HG03139 (cell line): Measurements from ENCODE around the gene MAP3K10.

Experiments
- ATAC-seq: cut with Tn5 transposase; IDR thresholded peaks from one replicate; pipeline ENCODE4 v1.9.1; 2021; ENCODE audit not compliant: unreplicated experiment

MAP3K10 gene

DNA sequence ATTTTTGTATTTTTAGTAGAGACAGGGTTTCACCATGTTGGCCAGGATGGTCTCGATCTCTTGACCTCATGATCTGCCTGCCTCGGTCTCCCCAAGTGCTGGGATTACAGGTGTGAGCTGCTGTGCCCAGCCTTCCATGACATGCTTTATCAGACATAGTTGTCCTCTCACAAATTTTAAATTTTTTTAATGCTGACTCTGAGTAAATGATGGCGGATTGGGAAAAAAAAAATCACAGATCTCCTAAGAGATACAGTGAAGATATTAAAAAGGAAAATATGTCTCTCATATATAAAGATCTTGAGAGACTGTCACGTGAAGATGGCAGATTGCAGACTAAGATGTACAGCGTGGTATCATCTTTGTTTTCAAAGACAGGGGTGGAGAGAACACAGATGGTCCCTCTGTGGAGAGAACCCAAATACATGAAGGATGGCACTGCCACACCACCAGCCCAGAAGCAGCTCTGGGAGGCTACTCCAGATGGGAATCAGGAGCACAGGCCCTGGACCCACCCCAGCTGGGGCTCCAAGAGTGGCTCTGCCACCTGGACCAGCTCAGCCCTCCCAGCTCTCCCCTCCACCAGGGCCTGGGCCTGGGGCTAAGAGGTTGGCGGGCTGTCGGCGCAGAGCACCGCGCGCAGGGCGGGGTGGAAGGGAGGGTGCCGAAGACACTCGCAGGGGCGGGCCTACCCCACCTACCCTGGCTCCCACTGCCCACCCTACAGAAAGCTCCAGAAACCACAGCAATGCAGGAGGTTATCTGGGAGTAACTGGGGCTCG lies 55.3 kb downstream of the MAP3K10 start:
- no peak for ATAC-seq

GRCh38 chr19:40247178-40247577 lies 56.0 kb downstream of the MAP3K10 start:
- no peak for ATAC-seq

DNA sequence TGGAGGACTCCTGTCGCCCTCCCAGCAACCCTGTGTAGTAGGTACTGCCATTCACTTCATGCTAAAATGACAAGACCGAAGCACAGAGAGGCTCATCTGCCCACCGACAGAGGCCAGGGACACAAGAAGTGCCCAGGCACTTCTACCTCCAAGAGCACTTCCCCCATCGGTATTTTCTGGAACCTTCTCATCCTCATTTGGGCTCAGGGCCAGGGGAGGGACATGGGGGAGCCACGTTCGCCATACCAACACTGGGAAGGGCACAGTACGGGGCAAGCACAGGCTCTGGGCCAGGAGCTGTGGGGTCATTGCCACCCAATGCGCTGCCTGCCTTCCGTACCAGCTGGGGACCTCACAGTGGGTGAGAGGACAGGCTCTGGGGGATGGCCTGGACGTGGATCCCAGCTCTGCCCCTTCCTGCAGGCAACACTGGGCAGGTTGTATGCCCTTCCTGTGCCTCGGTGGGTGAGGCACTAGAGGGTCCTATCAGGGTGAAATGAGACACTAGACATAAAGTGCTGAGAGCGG lies 56.6 kb downstream of the MAP3K10 start:
- ATAC-seq, result no peak

GRCh38 chr19:40249201-40249600 lies 58.0 kb downstream of the MAP3K10 start:
- no peak for ATAC-seq

- ATAC-seq, result no peak
Measured at GRCh38 chr19:40249781-40250180, 58.6 kb downstream of the MAP3K10 start.

GRCh38 chr19:40251244-40251643 lies 60.0 kb downstream of the MAP3K10 start:
- ATAC-seq, result no peak

- ATAC-seq, result no peak
Measured at GRCh38 chr19:40251991-40252390, 60.8 kb downstream of the MAP3K10 start.

GRCh38 chr19:40252395-40252794 lies 61.2 kb downstream of the MAP3K10 start:
- no peak for ATAC-seq

DNA sequence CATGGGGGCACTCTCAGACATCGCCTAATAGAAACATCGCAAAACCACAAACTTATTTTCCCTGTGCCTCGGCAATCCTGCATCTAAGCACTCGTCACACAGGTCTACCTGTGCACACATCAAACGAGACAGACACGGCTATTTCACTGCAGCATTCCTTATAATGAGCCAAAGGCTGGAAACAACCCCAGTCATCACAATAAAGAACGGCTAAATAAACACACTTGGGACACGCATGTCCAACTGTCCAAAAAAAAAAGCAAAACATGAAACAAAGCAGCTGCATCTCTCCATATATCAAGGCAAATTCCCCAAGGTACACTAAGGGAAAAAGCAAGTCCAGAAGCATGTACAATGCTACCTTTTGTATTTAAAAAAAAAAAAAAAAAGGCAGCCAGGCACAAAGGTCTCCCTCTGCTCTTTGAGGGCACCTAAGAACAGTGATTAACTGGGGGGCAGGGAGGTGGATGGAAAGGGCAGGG lies 62.4 kb downstream of the MAP3K10 start:
- ATAC-seq, result no peak

DNA sequence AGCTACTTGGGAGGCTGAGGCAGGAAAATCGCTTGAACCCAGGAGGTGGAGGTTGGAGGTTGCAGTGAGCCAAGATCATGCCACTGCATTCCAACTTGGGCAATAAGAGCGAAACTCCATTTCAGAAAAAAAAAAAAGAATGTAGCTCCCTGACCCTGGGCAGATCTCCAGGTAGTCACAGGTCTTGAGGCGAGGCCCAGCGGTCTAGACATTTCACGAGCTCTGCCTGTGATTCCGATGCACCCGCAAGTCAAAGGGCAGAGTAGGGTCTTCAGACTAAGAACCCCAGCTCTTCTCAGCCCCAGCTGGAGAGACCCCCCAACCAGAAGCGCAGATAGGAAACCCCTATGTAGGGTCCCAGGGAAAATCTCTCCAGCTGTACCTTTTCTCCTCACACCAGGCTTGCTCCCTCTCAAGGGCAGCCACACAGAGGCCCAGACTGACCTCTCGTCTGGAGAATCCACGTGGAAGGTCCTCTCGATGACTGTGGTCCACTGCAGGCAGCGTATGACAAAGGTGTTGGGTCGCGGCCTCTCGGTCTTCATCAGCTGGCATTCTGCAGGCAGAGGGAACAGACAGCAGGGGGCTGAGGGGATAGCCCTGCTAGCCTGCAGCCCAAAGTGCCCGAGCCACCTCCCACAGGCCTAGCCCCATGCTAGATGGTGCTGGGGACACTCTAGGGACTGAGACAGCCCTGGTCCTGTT lies 63.6 kb downstream of the MAP3K10 start:
- ATAC-seq, result no peak

DNA sequence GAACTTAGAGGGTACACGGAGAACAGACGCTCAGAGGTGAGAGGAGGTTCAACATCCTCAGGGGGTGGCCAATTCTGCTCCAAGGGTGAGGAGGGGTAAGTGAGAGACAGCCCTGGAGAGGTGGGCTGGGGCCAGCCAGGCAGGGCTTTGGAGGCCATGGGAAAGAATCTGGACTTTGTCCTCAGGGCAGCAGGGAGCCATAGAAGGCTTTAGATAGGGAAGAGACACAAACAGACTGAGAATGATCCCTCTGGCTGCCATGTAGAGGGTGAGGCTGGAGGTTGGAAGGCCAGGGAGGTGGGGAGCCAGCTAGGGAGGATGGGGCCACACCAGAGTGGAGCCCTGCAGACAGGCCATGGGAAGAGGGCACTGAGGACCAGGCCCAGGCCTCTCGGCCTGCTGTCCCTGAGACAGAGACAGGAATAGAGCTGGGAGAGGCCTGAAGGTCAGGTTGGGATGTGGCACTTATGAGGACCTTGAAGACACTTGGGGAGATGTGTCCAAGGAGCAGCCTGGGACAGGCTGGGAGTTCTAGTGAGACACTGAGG lies 64.5 kb downstream of the MAP3K10 start:
- no peak for ATAC-seq

GRCh38 chr19:40256512-40256911 lies 65.3 kb downstream of the MAP3K10 start:
- ATAC-seq, result no peak

- no peak for ATAC-seq
Measured at GRCh38 chr19:40257096-40257517, 65.9 kb downstream of the MAP3K10 start.

GRCh38 chr19:40261631-40262030 lies 70.4 kb downstream of the MAP3K10 start:
- no peak for ATAC-seq

- no peak for ATAC-seq
Measured at GRCh38 chr19:40262422-40262821, 71.2 kb downstream of the MAP3K10 start.

- ATAC-seq, result no peak
Measured at GRCh38 chr19:40263440-40264313, 72.5 kb downstream of the MAP3K10 start.

- ATAC-seq, result no peak
Measured at GRCh38 chr19:40264314-40265054, 73.3 kb downstream of the MAP3K10 start.
